IMR-90 (cell line): ENCODE data around the gene LIMCH1. TPM values are rescaled to one million over a fixed set of nuclear protein-coding genes. Genes with fewer than 3 reads are reported as not detected.

ENCODE experiments used
- ATAC-seq: fragments of 200-7000 bp; cut with Tn5 transposase; 2 replicates; pipeline ENCODE4 v1.9.1; 2020; ENCODE audit warnings: low read depth, mild to moderate bottlenecking, moderate library complexity
- BruUV-seq: library from RNA; stranded (reverse); fragments of 400-500 nt; replicated peaks from 2 replicates; lab custom pipeline; 2021; lab: Mats Ljungman, UMichigan
- CTCF ChIA-PET: fragments of 300-600 bp; formaldehyde crosslinking; extraction: SDS; loops from one replicate; lab custom pipeline; 2021; ENCODE audit warnings: antibody characterized with exemption; lab: Yijun Ruan, JAX
- POLR2A ChIA-PET: fragments of 300-600 bp; sonication (Branson Sonifier 250); formaldehyde crosslinking; loops from one replicate; lab custom pipeline; 2022; ENCODE audit warnings: antibody characterized with exemption; ENCODE audit not compliant: unreplicated experiment; lab: Charles Lee
- DNase-seq: peaks from one replicate; pipeline ENCODE4 v3.0.0; 2013
- H2AFZ ChIP-seq: replicated peaks from 2 replicates; pipeline ENCODE3; 2013; ENCODE audit warnings: low read length, mild to moderate bottlenecking; ENCODE audit not compliant: poor library complexity
- H2AK5ac ChIP-seq: 2 replicates; pipeline ENCODE4 v1.6.1; 2013; ENCODE audit warnings: low read depth, low read length, inconsistent platforms
- H2AK9ac ChIP-seq: replicated peaks from 2 replicates; pipeline ENCODE3; 2013; ENCODE audit warnings: mild to moderate bottlenecking, low read depth, low read length, moderate library complexity; ENCODE audit not compliant: poor library complexity
- H2BK120ac ChIP-seq: 2 replicates; pipeline ENCODE4 v1.6.1; 2013; ENCODE audit warnings: low read depth, low read length, inconsistent platforms
- H2BK15ac ChIP-seq: 3 replicates; pipeline ENCODE4 v1.6.1; 2013; ENCODE audit warnings: low read depth, low read length, inconsistent platforms
- H2BK20ac ChIP-seq: 2 replicates; pipeline ENCODE4 v1.6.1; 2013; ENCODE audit warnings: low read depth, mild to moderate bottlenecking, inconsistent platforms, low read length, moderate library complexity
- H2BK5ac ChIP-seq: 2 replicates; pipeline ENCODE4 v1.6.1; 2013; ENCODE audit warnings: mild to moderate bottlenecking, low read depth, low read length, inconsistent platforms; ENCODE audit not compliant: poor library complexity, severe bottlenecking
- H3K14ac ChIP-seq: replicated peaks from 2 replicates; pipeline ENCODE4 v1.6.1; 2013; ENCODE audit warnings: low read depth, low read length, inconsistent platforms
- H3K18ac ChIP-seq: 2 replicates; pipeline ENCODE4 v1.6.1; 2013; ENCODE audit warnings: low read depth, low read length, control low read depth
- H3K23ac ChIP-seq: 2 replicates; pipeline ENCODE4 v1.6.1; 2013; ENCODE audit warnings: low read depth, low read length, inconsistent platforms
- H3K27ac ChIP-seq: 2 replicates; pipeline ENCODE4 v1.5.1; 2013; ENCODE audit warnings: mild to moderate bottlenecking, control low read depth, low read length; ENCODE audit not compliant: insufficient read depth
- H3K27me3 ChIP-seq: 2 replicates; pipeline ENCODE4 v1.6.1; 2013; ENCODE audit warnings: low read length; ENCODE audit not compliant: control insufficient read depth, insufficient read depth
- H3K36me3 ChIP-seq: 2 replicates; pipeline ENCODE4 v1.6.1; 2013; ENCODE audit warnings: low read length, mixed read lengths; ENCODE audit not compliant: control insufficient read depth, insufficient read depth
- H3K4ac ChIP-seq: 2 replicates; pipeline ENCODE4 v1.6.1; 2013; ENCODE audit warnings: low read depth, low read length, inconsistent platforms
- H3K4me1 ChIP-seq: 2 replicates; pipeline ENCODE4 v1.6.1; 2013; ENCODE audit warnings: low read length, mixed read lengths; ENCODE audit not compliant: control insufficient read depth, insufficient read depth
- H3K4me2 ChIP-seq: 2 replicates; pipeline ENCODE4 v1.6.1; 2013; ENCODE audit warnings: low read depth, mild to moderate bottlenecking, control low read depth, low read length, moderate library complexity
- H3K4me3 ChIP-seq: 2 replicates; pipeline ENCODE4 v1.5.1; 2013; ENCODE audit warnings: low read depth, mild to moderate bottlenecking, control low read depth, low read length, moderate library complexity; ENCODE audit not compliant: insufficient read depth
- H3K56ac ChIP-seq: 2 replicates; pipeline ENCODE4 v1.6.1; 2013; ENCODE audit warnings: low read length, inconsistent platforms; ENCODE audit not compliant: insufficient read depth; ENCODE audit errors: extremely low read depth
- H3K79me1 ChIP-seq, 2 experiments: 2 replicates each; pipeline ENCODE4 v1.6.1; 2013; ENCODE audit warnings: low read length in 2 of 2, inconsistent platforms in 1 of 2, low read depth in 1 of 2
- H3K9ac ChIP-seq: 2 replicates; pipeline ENCODE4 v1.6.1; 2013; ENCODE audit warnings: low read depth, low read length, control low read depth
- H3K9me1 ChIP-seq: 2 replicates; pipeline ENCODE4 v1.6.1; 2013; ENCODE audit warnings: low read length, inconsistent platforms; ENCODE audit not compliant: insufficient read depth
- H3K9me3 ChIP-seq: 2 replicates; pipeline ENCODE4 v1.6.1; 2013; ENCODE audit warnings: low read length; ENCODE audit not compliant: control insufficient read depth, insufficient read depth
- H4K20me1 ChIP-seq: 2 replicates; pipeline ENCODE4 v1.6.1; 2013; ENCODE audit warnings: low read length, inconsistent platforms; ENCODE audit not compliant: insufficient read depth
- H4K5ac ChIP-seq: 2 replicates; pipeline ENCODE4 v1.6.1; 2013; ENCODE audit warnings: mild to moderate bottlenecking, low read depth, low read length, control low read depth
- H4K8ac ChIP-seq, 2 experiments: 2 replicates each; pipeline ENCODE4 v1.6.1; 2013; ENCODE audit warnings: low read depth in 2 of 2, low read length in 2 of 2, control low read depth in 1 of 2, inconsistent platforms in 1 of 2
- H4K91ac ChIP-seq: 2 replicates; pipeline ENCODE4 v1.6.1; 2013; ENCODE audit warnings: low read depth, low read length, inconsistent platforms; ENCODE audit not compliant: insufficient read depth
- BHLHE40 ChIP-seq: fragments of 150-350 bp; IDR thresholded peaks from 2 replicates; pipeline ENCODE4 v1.6.1; 2016; ENCODE audit warnings: mild to moderate bottlenecking, low read depth, low read length
- CEBPB ChIP-seq: IDR thresholded peaks from 2 replicates; pipeline ENCODE4 v1.6.1; 2012; ENCODE audit warnings: low read depth, low read length, improper control_type of control experiment
- CHD1 ChIP-seq: IDR thresholded peaks from 2 replicates; pipeline ENCODE4 v1.6.1; 2012; ENCODE audit warnings: low read depth, low read length, improper control_type of control experiment
- CTCF ChIP-seq: conservative IDR thresholded peaks from 2 replicates; pipeline ENCODE4 v1.5.1; 2012; ENCODE audit warnings: mild to moderate bottlenecking, low read depth, low read length, improper control_type of control experiment
- FOS ChIP-seq: fragments of 150-350 bp; IDR thresholded peaks from 2 replicates; pipeline ENCODE4 v1.6.1; 2016; ENCODE audit warnings: low read depth, low read length
- MAFK ChIP-seq: IDR thresholded peaks from 2 replicates; pipeline ENCODE4 v1.6.1; 2012; ENCODE audit warnings: low read depth, low read length, improper control_type of control experiment
- MAZ ChIP-seq: IDR thresholded peaks from 2 replicates; pipeline ENCODE4 v1.6.1; 2012; ENCODE audit warnings: low read depth, mild to moderate bottlenecking, low read length, improper control_type of control experiment, moderate library complexity, borderline replicate concordance
- MXI1 ChIP-seq: IDR thresholded peaks from 2 replicates; pipeline ENCODE4 v1.6.1; 2012; ENCODE audit warnings: low read depth, mild to moderate bottlenecking, low read length, moderate library complexity, borderline replicate concordance
- NFE2L2 ChIP-seq: fragments of 150-350 bp; IDR thresholded peaks from 2 replicates; pipeline ENCODE4 v1.6.1; 2016; ENCODE audit warnings: low read depth, mild to moderate bottlenecking, low read length
- POLR2A ChIP-seq: IDR thresholded peaks from 2 replicates; pipeline ENCODE4 v1.6.1; 2012; ENCODE audit warnings: mild to moderate bottlenecking, low read depth, low read length
- RAD21 ChIP-seq: IDR thresholded peaks from 2 replicates; pipeline ENCODE4 v1.6.1; 2012; ENCODE audit warnings: low read length, improper control_type of control experiment
- RCOR1 ChIP-seq: IDR thresholded peaks from 2 replicates; pipeline ENCODE4 v1.6.1; 2012; ENCODE audit warnings: mild to moderate bottlenecking, low read length, improper control_type of control experiment; ENCODE audit not compliant: insufficient replicate concordance
- RFX5 ChIP-seq: IDR thresholded peaks from 2 replicates; pipeline ENCODE4 v1.8.0; 2012; ENCODE audit warnings: low read depth, mild to moderate bottlenecking, low read length, moderate library complexity
- SMC3 ChIP-seq: fragments of 150-350 bp; IDR thresholded peaks from 2 replicates; pipeline ENCODE4 v1.6.1; 2016; ENCODE audit warnings: low read depth, mild to moderate bottlenecking, antibody characterized with exemption, low read length, moderate library complexity
- USF2 ChIP-seq: fragments of 150-350 bp; IDR thresholded peaks from 2 replicates; pipeline ENCODE4 v1.6.1; 2017; ENCODE audit warnings: mild to moderate bottlenecking, antibody characterized with exemption, low read length, low read depth
- WGBS, 2 experiments: methylation state at CpG; one replicate each; pipeline versions ENCODE4 v1.1.5 to v1.1.7; 2013; ENCODE audit warnings: missing lambda C conversion rate in 2 of 2; ENCODE audit not compliant: insufficient read length in 1 of 2; ENCODE audit errors: extremely low coverage in 2 of 2; 5-methylcytosine and 5-hydroxymethylcytosine counted together
- dilution Hi-C: fragments of 300-500 bp; cut with HindIII; formaldehyde crosslinking; loops from one replicate; pipeline ENCODE4 v1.14.3; 2018; ENCODE audit warnings: low sequenced_read_pairs; ENCODE audit not compliant: unreplicated experiment
- in situ Hi-C: fragments of 300-500 bp; cut with MboI; formaldehyde crosslinking; loops from 3 replicates; pipeline ENCODE4 v1.14.3; 2019; ENCODE audit warnings: low sequenced_read_pairs, inconsistent platforms, mixed read lengths
- intact Hi-C: fragments of 100-400 bp; cut with micrococcal nuclease; formaldehyde crosslinking; loops from 2 replicates; pipeline ENCODE4 v1.10.0; 2022
- polyA plus RNA-seq, 3 experiments: library from polyadenylated mRNA; depleted of rRNA; stranded (reverse); fragments of >200 nt; gene quantifications; 2 replicates each; pipeline ENCODE4 v1.2.3, GENCODE V29; 2012; ENCODE audit warnings: low replicate concordance in 1 of 3
- total RNA-seq: library from RNA; depleted of rRNA; stranded (reverse); fragments of >200 nt; gene quantifications from 2 replicates; pipeline ENCODE4 v1.2.3, GENCODE V29; 2012
- TF ChIP-seq, protein P1 (sequence below): fragments of 150-350 bp; IDR thresholded peaks from 2 replicates; pipeline ENCODE4 v1.6.1; 2016; ENCODE audit warnings: low read depth, mild to moderate bottlenecking, low read length, moderate library complexity, borderline replicate concordance

LIMCH1 gene
- total and polyA plus RNA-seq, 2 of the 4 experiments (the other 2 are of a cell fraction) = 0.89 to 2.9 TPM

GRCh38 chr4:41575207-41575606, 37.2 kb downstream of the LIMCH1 start:
- Histone ChIP-seq H3K4me1 (no peaks in the 10 kb centered on the region), H3K27ac (no peak overlapping the region), H3K14ac (no peak overlapping the region), H2AK9ac (no peak overlapping the region), H3K9ac (no peak overlapping the region), H2BK20ac (no peak overlapping the region), H3K9me3 (no peaks in the 10 kb centered on the region), H4K91ac (no peak overlapping the region), H3K79me1 (no peaks in the 10 kb centered on the region), H3K56ac (no peak overlapping the region), H3K27me3 (no peaks in the 10 kb centered on the region; the same call in 1 of the 2 replicates), H3K4me3 (no peak overlapping the region), H2BK120ac (no peak overlapping the region), H4K5ac (no peak overlapping the region), H2AFZ (no peak overlapping the region), H2BK5ac (no peak overlapping the region), H3K18ac (no peak overlapping the region), H2AK5ac (no peak overlapping the region), H4K8ac (no peak overlapping the region), H4K20me1 (no peaks in the 10 kb centered on the region), H3K4me2 (no peak overlapping the region), H3K36me3 (no peaks in the 10 kb centered on the region), H3K9me1 (no peaks in the 10 kb centered on the region), H3K23ac (no peak overlapping the region), H3K4ac (no peak overlapping the region), H2BK15ac (no peak overlapping the region)
- BruUV-seq = no TSS peak
- ChIA-PET CTCF (interaction anchor here (0.6 kb wide), 1 partner anchor 107 kb away, joined by 3 read pairs; no protein-coding TSS in a partner anchor), POLR2A (no interaction called here)
- in situ Hi-C loops (no loop called here), intact Hi-C loops (no loop called here), dilution Hi-C loops (no loop called here)
- DNase-seq (no peak), ATAC-seq (no peak)
- TF ChIP-seq POLR2A (no peak), CTCF (no peak), CHD1 (no peak), FOS (no peak), RCOR1 (no peak), RAD21 (no peak), MAZ (no peak), USF2 (no peak), NFE2L2 (no peak), MXI1 (no peak), BHLHE40 (no peak), CEBPB (no peak), SMC3 (no peak), MAFK (no peak), RFX5 (no peak)
- TF ChIP-seq, protein P1, sequence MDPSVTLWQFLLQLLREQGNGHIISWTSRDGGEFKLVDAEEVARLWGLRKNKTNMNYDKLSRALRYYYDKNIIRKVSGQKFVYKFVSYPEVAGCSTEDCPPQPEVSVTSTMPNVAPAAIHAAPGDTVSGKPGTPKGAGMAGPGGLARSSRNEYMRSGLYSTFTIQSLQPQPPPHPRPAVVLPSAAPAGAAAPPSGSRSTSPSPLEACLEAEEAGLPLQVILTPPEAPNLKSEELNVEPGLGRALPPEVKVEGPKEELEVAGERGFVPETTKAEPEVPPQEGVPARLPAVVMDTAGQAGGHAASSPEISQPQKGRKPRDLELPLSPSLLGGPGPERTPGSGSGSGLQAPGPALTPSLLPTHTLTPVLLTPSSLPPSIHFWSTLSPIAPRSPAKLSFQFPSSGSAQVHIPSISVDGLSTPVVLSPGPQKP = no peak
- WGBS, 2 experiments = no CpG with 5 or more reads among the region's 4 CpGs
